ENCODE results near the gene DMD. TPM values are rescaled to one million over a fixed set of nuclear protein-coding genes. Genes with fewer than 3 reads are reported as not detected.

Gene DMD
- total and polyA plus RNA-seq, 2 of the 13 experiments (the other 11 are each of a cell fraction or from before 2014, with no cell fraction given): 17.6 to 25.9 TPM

DNA sequence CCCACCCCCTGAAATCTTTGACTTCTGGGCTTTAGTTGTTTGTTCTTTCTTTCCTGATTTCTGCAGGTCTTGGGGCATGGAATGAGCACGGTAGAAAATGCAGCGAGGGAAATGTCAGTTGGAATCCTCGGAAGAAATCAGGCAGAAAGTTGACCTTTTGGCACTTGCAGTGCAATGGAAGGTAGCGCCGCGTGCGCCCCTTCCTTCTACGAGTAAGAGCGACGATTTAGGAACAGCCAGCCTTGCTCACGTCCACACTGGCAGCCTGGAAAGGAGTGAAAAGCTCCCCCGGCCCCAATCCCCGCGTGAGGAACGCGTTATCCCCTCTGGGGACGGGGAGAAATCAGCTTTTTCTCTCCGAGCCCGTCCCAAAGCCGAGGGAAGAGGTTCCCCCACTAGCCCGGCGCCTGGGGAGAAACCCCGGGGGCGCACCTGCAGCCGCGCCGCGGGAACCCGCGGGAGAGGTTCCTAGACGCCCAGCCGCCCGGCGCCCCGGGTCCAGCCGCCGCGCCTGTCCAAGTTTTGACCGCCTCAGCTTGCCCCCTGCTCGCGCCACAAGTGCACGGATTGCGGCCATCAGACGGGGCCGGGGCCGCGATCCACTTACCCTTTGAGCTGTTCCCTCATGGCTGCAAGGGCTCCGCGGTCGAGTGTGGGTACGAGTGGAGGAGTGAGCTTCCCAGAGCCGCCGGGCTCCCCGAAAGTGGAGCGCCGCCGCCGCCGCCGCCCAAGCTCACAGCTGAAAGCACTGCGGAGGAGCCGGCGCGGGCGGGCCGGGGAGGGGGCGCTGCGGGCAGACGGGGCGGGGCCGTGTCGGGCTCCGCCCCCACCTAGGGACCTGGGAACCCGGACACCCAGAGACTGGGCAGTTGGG lies 1944.9 kb downstream of the DMD start (continued):
- TF ChIP-seq MXD1 (CRISPR knock-in tag; IDR thresholded peaks at IDR 0.05): 0 out of 2 replicates have a peak, but pooled peaks have one; percentile 34
- TF ChIP-seq ZNF782 (CRISPR knock-in tag; IDR thresholded peaks at IDR 0.05; ENCODE audit: borderline replicate concordance): no peak
- TF ChIP-seq RBFOX2 (IDR thresholded peaks at IDR 0.05; ENCODE audit: low read depth, low read length): peak; percentile 76
- TF ChIP-seq SMAD3 (CRISPR knock-in tag; IDR thresholded peaks at IDR 0.05): no peak
- peak; percentile 48; the same call in 1 of the 2 replicates for TF ChIP-seq MYC (CRISPR knock-in tag; IDR thresholded peaks at IDR 0.05; ENCODE audit: borderline replicate concordance)
- TF ChIP-seq BCLAF1 (IDR thresholded peaks at IDR 0.05): no peak
- TF ChIP-seq, protein P1, sequence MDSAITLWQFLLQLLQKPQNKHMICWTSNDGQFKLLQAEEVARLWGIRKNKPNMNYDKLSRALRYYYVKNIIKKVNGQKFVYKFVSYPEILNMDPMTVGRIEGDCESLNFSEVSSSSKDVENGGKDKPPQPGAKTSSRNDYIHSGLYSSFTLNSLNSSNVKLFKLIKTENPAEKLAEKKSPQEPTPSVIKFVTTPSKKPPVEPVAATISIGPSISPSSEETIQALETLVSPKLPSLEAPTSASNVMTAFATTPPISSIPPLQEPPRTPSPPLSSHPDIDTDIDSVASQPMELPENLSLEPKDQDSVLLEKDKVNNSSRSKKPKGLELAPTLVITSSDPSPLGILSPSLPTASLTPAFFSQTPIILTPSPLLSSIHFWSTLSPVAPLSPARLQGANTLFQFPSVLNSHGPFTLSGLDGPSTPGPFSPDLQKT (CRISPR knock-in tag; IDR thresholded peaks at IDR 0.05; ENCODE audit: borderline replicate concordance): no peak
- 0 out of 2 replicates have a peak, but pooled peaks have one; percentile 26 for TF ChIP-seq ZNF800 (CRISPR knock-in tag; IDR thresholded peaks at IDR 0.05)
- peak; percentile 41; the same call in 1 of the 2 replicates for TF ChIP-seq TFAP4 (IDR thresholded peaks at IDR 0.05; ENCODE audit: borderline replicate concordance, low read depth)
- peak; percentile 53 for TF ChIP-seq ASH2L (IDR thresholded peaks at IDR 0.05; ENCODE audit: insufficient read length, low read depth, low read length)
- peak; percentile 29; the same call in 1 of the 2 replicates for TF ChIP-seq NR2F6 (IDR thresholded peaks at IDR 0.05)
- 0 out of 2 replicates have a peak, but pooled peaks have one; percentile 20 for TF ChIP-seq NR2F6 (CRISPR knock-in tag; IDR thresholded peaks at IDR 0.05)
- TF ChIP-seq, protein P2, sequence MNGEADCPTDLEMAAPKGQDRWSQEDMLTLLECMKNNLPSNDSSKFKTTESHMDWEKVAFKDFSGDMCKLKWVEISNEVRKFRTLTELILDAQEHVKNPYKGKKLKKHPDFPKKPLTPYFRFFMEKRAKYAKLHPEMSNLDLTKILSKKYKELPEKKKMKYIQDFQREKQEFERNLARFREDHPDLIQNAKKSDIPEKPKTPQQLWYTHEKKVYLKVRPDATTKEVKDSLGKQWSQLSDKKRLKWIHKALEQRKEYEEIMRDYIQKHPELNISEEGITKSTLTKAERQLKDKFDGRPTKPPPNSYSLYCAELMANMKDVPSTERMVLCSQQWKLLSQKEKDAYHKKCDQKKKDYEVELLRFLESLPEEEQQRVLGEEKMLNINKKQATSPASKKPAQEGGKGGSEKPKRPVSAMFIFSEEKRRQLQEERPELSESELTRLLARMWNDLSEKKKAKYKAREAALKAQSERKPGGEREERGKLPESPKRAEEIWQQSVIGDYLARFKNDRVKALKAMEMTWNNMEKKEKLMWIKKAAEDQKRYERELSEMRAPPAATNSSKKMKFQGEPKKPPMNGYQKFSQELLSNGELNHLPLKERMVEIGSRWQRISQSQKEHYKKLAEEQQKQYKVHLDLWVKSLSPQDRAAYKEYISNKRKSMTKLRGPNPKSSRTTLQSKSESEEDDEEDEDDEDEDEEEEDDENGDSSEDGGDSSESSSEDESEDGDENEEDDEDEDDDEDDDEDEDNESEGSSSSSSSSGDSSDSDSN (CRISPR knock-in tag; IDR thresholded peaks at IDR 0.05): peak; percentile 40; the same call in 1 of the 2 replicates
- TF ChIP-seq, protein P3, sequence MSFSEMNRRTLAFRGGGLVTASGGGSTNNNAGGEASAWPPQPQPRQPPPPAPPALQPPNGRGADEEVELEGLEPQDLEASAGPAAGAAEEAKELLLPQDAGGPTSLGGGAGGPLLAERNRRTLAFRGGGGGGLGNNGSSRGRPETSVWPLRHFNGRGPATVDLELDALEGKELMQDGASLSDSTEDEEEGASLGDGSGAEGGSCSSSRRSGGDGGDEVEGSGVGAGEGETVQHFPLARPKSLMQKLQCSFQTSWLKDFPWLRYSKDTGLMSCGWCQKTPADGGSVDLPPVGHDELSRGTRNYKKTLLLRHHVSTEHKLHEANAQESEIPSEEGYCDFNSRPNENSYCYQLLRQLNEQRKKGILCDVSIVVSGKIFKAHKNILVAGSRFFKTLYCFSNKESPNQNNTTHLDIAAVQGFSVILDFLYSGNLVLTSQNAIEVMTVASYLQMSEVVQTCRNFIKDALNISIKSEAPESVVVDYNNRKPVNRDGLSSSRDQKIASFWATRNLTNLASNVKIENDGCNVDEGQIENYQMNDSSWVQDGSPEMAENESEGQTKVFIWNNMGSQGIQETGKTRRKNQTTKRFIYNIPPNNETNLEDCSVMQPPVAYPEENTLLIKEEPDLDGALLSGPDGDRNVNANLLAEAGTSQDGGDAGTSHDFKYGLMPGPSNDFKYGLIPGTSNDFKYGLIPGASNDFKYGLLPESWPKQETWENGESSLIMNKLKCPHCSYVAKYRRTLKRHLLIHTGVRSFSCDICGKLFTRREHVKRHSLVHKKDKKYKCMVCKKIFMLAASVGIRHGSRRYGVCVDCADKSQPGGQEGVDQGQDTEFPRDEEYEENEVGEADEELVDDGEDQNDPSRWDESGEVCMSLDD (CRISPR knock-in tag; IDR thresholded peaks at IDR 0.05; ENCODE audit: borderline replicate concordance): 0 out of 2 replicates have a peak, but pooled peaks have one; percentile 44

Measured in HepG2 (cell line).